ENCODE data around the gene HIC2.
"Not testable (repeated sequence)": the region's sequence is repeated elsewhere in the genome, so short reads cannot be mapped to it uniquely, and the experiment has no call there.

DNA sequence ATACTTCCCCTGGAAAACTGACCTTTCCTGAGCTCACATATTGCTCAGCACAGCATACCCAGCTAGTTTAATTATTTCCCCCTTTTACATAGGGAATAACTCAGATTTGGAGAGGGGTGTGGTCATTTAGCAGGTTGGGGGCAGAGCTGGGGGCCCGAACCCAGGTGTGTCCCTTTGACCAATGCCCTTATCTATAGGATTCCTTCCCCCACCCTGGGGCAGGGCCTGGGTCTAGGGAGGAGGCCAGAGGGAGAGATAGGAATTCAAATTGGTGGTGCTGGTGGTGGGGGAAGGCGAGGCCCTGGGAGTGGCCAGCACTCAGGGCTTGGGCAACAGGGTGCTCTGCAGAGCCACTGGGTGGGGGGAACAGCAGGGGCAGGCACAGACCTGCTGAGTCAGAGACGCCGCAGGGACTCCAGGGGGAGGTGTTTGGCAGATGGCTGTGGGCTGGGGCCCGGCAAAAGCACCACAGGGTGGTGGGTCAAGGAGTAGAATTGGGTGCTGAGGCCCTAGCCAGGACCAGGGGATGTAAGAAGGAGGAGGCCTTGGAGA, 14.3 kb upstream of the HIC2 start:
- TF ChIP-seq, protein P1, sequence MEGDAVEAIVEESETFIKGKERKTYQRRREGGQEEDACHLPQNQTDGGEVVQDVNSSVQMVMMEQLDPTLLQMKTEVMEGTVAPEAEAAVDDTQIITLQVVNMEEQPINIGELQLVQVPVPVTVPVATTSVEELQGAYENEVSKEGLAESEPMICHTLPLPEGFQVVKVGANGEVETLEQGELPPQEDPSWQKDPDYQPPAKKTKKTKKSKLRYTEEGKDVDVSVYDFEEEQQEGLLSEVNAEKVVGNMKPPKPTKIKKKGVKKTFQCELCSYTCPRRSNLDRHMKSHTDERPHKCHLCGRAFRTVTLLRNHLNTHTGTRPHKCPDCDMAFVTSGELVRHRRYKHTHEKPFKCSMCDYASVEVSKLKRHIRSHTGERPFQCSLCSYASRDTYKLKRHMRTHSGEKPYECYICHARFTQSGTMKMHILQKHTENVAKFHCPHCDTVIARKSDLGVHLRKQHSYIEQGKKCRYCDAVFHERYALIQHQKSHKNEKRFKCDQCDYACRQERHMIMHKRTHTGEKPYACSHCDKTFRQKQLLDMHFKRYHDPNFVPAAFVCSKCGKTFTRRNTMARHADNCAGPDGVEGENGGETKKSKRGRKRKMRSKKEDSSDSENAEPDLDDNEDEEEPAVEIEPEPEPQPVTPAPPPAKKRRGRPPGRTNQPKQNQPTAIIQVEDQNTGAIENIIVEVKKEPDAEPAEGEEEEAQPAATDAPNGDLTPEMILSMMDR (IDR thresholded peaks at IDR 0.05): not testable (repeated sequence)
- TF ChIP-seq POLR2A (IDR thresholded peaks at IDR 0.05): not testable (repeated sequence)
